ENCODE data around the gene TOR3A. TPM values are rescaled to one million over a fixed set of nuclear protein-coding genes. Genes with fewer than 3 reads are reported as not detected.

The TOR3A gene
- total and polyA plus RNA-seq, 10 of the 15 experiments (the other 5 are each of a cell fraction or from before 2014, with no cell fraction given): 8.6 to 87.9 (median 46.3) TPM

- Histone ChIP-seq H3K27ac (ENCODE audit: control insufficient read depth, insufficient read depth) (no peak overlapping the region), H3K9ac (ENCODE audit: control insufficient read depth, insufficient read depth, low read length) (no peak overlapping the region), H3K4me1 (ENCODE audit: control insufficient read depth, insufficient read depth, low read length) (no peaks in the 10 kb centered on the region), H3K27me3 (replicated peaks in 1 of 2; ENCODE audit: control insufficient read depth in 2 of 2, insufficient read depth in 2 of 2, low read length in 1 of 2) (no peaks in the 10 kb centered on the region), H3K4me2 (ENCODE audit: control insufficient read depth, insufficient read depth) (no peak overlapping the region), H3K79me2 (ENCODE audit: control insufficient read depth, insufficient read depth, low read length) (no peaks in the 10 kb centered on the region), H3K36me3 (ENCODE audit: control insufficient read depth in 2 of 2, insufficient read depth in 2 of 2, low read length in 1 of 2) (peaks cover 0 to 5% of the 10 kb centered on the region in 2 experiments; a peak in 1 of 4 replicates), H4K20me1 (ENCODE audit: control insufficient read depth, insufficient read depth) (no peaks in the 10 kb centered on the region), H2AFZ (ENCODE audit: control insufficient read depth, low read depth, low read length) (no peak overlapping the region), H3K4me3 (no peak overlapping the region), H3K9me3 (replicated peaks; ENCODE audit: control insufficient read depth, insufficient read depth, low read length) (no peaks in the 10 kb centered on the region)
- 92% methylated on average over 8 of the region's 8 CpGs for WGBS (ENCODE audit: insufficient coverage, insufficient replicate concordance, low lambda C conversion rate, missing lambda C conversion rate)
- no TSS peak for BruUV-seq (replicated peaks)
- FAIRE-seq (no peak), ATAC-seq (no peak), DNase-seq (ENCODE audit: low read depth, low spot score) (no peak)
- intact Hi-C loops (cut with micrococcal nuclease; ENCODE audit: unreplicated experiment) (no loop called here), in situ Hi-C loops (cut with MboI) (no loop called here)
- ChIA-PET POLR2A (no interaction called here), CTCF (interaction anchor here (0.6 kb wide), 1 partner anchor 603 kb away, joined by 3 read pairs; no protein-coding TSS in a partner anchor), SMC1A (ENCODE audit: uncharacterized antibody, unreplicated experiment) (interaction anchor here (0.6 kb wide), 1 partner anchor 172 kb away, joined by 3 read pairs; no protein-coding TSS in a partner anchor), RAD21 (ENCODE audit: unreplicated experiment) (no interaction called here)
- TF ChIP-seq PAX8 (IDR thresholded peaks at IDR 0.05) (no peak), MTA3 (IDR thresholded peaks at IDR 0.05; ENCODE audit: borderline replicate concordance, low read length) (no peak), GATAD2B (conservative IDR thresholded peaks at IDR 0.05; ENCODE audit: low read depth) (no peak), PRDM15 (CRISPR knock-in tag; IDR thresholded peaks at IDR 0.05) (no peak), STAT1 (conservative IDR thresholded peaks at IDR 0.05) (no peak), MEF2A (IDR thresholded peaks at IDR 0.05; ENCODE audit: insufficient read depth, low read depth, low read length) (no peak), HDAC6 (IDR thresholded peaks at IDR 0.05; ENCODE audit: unreplicated experiment) (no peak), MTA2 (IDR thresholded peaks at IDR 0.05; ENCODE audit: low read depth) (no peak), EGR1 (IDR thresholded peaks at IDR 0.05; ENCODE audit: borderline replicate concordance in 1 of 2, low read depth in 2 of 2, low read length in 2 of 2) (no peak), SREBF2 (IDR thresholded peaks at IDR 0.05; ENCODE audit: low read length) (no peak)
- TF ChIP-seq, protein P1, sequence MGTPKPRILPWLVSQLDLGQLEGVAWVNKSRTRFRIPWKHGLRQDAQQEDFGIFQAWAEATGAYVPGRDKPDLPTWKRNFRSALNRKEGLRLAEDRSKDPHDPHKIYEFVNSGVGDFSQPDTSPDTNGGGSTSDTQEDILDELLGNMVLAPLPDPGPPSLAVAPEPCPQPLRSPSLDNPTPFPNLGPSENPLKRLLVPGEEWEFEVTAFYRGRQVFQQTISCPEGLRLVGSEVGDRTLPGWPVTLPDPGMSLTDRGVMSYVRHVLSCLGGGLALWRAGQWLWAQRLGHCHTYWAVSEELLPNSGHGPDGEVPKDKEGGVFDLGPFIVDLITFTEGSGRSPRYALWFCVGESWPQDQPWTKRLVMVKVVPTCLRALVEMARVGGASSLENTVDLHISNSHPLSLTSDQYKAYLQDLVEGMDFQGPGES (IDR thresholded peaks at IDR 0.05): no peak
Observed at GRCh38 chr1:179061360-179062282, 20.2 kb upstream of the TOR3A start.
